Lower leg skin (tissue), 3 donors: ENCODE data around the gene EML1.

Experiments used
- POLR2A ChIP-seq, 2 donors: fragments of 450-650 bp; IDR thresholded peaks; one replicate each; pipeline ENCODE4 v1.6.1; 2016 to 2017; ENCODE audit warnings: antibody characterized with exemption in 2 of 2, mild to moderate bottlenecking in 1 of 2, moderate library complexity in 1 of 2
- TF ChIP-seq, protein P1 (sequence below), 3 donors: fragments of 450-650 bp; IDR thresholded peaks; one replicate each; pipeline ENCODE4 v1.5.1; 2016; ENCODE audit warnings: antibody characterized with exemption in 3 of 3, mild to moderate bottlenecking in 3 of 3, moderate library complexity in 2 of 3

GRCh38 chr14:99909513-99910064 lies 116.4 kb downstream of the EML1 start:
- TF ChIP-seq, protein P1, sequence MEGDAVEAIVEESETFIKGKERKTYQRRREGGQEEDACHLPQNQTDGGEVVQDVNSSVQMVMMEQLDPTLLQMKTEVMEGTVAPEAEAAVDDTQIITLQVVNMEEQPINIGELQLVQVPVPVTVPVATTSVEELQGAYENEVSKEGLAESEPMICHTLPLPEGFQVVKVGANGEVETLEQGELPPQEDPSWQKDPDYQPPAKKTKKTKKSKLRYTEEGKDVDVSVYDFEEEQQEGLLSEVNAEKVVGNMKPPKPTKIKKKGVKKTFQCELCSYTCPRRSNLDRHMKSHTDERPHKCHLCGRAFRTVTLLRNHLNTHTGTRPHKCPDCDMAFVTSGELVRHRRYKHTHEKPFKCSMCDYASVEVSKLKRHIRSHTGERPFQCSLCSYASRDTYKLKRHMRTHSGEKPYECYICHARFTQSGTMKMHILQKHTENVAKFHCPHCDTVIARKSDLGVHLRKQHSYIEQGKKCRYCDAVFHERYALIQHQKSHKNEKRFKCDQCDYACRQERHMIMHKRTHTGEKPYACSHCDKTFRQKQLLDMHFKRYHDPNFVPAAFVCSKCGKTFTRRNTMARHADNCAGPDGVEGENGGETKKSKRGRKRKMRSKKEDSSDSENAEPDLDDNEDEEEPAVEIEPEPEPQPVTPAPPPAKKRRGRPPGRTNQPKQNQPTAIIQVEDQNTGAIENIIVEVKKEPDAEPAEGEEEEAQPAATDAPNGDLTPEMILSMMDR (IDR thresholded peaks at IDR 0.05), result no peak
- TF ChIP-seq POLR2A (IDR thresholded peaks at IDR 0.05), result no peak
